ENCODE measurements around the gene ABCC10. TPM values are rescaled to one million over a fixed set of nuclear protein-coding genes. Genes with fewer than 3 reads are reported as not detected.

ABCC10 gene
- total RNA-seq, 6 experiments from 2014 or later: 5.8 to 10.7 (median 7.5) TPM

DNA sequence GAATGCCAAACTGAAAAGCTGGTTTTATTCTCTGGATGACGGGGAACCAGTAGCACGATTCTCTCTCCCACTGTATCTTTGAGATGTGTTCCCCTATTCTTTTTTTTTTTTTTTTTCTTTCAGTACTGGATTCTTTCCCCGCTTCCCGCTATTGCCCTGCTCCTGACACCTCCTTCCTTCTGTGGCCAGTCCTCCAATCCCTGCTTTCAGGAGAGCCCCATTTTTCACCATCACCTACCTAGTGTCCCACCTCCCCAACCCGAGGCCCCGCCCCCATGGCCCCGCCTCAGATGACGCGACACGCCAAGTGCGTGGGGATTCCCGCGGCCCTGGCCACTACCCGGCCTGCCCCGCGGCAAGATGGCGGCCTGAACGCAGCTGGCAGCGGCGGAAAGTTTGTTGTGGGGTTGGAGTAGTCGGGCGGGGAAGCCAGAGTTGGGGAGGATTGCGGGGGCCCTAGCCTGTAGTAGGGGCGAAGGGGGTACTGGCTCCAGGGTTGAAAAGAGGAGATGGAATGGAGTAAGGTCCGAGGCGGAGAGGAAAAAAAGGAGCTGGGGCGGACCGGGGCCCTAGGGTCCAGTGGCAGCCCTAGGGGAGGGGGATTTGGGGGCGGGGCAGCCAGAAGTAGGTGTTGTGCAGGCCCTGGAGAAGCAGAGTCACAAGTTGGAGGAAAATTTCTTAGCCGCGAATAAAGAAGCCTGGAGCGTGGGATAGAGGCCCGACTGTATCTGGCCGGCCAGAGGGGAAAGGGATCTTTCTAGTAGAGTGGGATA, 50.1 kb downstream of the ABCC10 start, which contains the start of gene TJAP1:
Gene TJAP1 (plus strand): TSS at position 336 of the 773 bp plus-strand sequence. CDS start 21,432 bp downstream, outside the sequence.
- 2% methylated on average over 34 of the region's 34 CpGs for WGBS (ENCODE audit: insufficient coverage, low coverage, low lambda C conversion rate, missing lambda C conversion rate)
- TF ChIP-seq POLR2A (IDR thresholded peaks at IDR 0.05): peak; percentile 72
- TF ChIP-seq, protein P1, sequence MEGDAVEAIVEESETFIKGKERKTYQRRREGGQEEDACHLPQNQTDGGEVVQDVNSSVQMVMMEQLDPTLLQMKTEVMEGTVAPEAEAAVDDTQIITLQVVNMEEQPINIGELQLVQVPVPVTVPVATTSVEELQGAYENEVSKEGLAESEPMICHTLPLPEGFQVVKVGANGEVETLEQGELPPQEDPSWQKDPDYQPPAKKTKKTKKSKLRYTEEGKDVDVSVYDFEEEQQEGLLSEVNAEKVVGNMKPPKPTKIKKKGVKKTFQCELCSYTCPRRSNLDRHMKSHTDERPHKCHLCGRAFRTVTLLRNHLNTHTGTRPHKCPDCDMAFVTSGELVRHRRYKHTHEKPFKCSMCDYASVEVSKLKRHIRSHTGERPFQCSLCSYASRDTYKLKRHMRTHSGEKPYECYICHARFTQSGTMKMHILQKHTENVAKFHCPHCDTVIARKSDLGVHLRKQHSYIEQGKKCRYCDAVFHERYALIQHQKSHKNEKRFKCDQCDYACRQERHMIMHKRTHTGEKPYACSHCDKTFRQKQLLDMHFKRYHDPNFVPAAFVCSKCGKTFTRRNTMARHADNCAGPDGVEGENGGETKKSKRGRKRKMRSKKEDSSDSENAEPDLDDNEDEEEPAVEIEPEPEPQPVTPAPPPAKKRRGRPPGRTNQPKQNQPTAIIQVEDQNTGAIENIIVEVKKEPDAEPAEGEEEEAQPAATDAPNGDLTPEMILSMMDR (IDR thresholded peaks at IDR 0.05): no peak
- peaks cover 0 to 30% (median 6%) of the 10 kb centered on the region in 4 donors for H3K4me1 ChIP-seq
- no peaks in the 10 kb centered on the region for H3K9me3 ChIP-seq
- intact Hi-C loops (cut with DNase I): no loop called here
- H3K27ac ChIP-seq: peak within 1 kb of the TSS; percentile 51 to 70 (median 64)
- DNase-seq (peak; percentile 94), ATAC-seq (peak; percentile 100)
- H3K27me3 ChIP-seq: no peaks in the 10 kb centered on the region
- peak within 1 kb of the TSS; percentile 67 to 76 (median 73) for H3K4me3 ChIP-seq
- H3K36me3 ChIP-seq: no peaks in the 10 kb centered on the region

DNA sequence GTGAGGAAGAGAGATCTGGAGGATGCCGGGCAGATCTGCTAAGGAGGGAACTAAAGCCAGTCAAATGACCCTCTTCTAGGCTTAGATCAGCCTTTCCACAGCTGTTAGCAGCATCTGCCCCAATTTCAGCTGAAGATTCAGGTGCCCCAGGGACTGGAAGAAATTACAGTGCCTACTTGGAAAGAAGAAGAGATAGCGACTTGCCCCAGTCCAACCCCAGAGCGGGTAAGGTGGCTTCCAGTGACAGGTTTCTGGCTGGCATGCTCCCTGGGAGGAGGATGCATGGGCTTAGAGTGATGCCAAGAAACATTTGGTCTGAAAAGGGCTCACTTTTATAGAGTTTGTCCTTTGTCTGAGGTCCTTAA, 50.6 kb downstream of the ABCC10 start:
- H3K4me1 ChIP-seq: peaks cover 0 to 30% (median 6%) of the 10 kb centered on the region in 4 donors
- TF ChIP-seq POLR2A (IDR thresholded peaks at IDR 0.05): no peak
- TF ChIP-seq, protein P1 (IDR thresholded peaks at IDR 0.05): no peak
- H3K27ac ChIP-seq: peak overlapping the region; percentile 51 to 70 (median 64)
- no peaks in the 10 kb centered on the region for H3K27me3 ChIP-seq
- no peak for DNase-seq
- 13% methylated on average over 3 of the region's 3 CpGs for WGBS (ENCODE audit: insufficient coverage, low coverage, low lambda C conversion rate, missing lambda C conversion rate)
- H3K4me3 ChIP-seq: peak overlapping the region; percentile 67 to 76 (median 73)
- ATAC-seq: no peak
- intact Hi-C loops (cut with DNase I): no loop called here
- H3K9me3 ChIP-seq: no peaks in the 10 kb centered on the region
- no peaks in the 10 kb centered on the region for H3K36me3 ChIP-seq

DNA sequence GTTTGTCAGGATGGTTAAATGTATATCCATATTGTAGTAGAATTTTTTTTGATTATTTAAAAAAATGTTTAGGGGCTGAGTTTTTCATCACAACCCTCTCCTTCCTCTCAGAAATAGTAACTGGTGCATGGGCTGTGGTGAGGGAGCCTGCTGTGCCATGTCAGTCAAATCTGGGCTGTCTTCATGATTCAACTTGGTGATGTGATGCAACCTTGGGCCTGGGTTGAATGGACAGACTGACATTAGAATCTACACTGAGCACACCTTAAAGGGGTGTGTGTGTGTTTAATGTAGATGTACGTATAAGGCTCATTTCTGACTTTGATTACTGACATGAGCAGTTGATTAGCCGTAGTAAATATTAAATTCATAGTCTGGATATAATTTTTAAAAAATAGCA, 53.7 kb downstream of the ABCC10 start:
- Histone ChIP-seq H3K4me3 (no peak overlapping the region), H3K4me1 (peaks cover 0 to 30% (median 6%) of the 10 kb centered on the region in 4 donors), H3K9me3 (no peaks in the 10 kb centered on the region), H3K27ac (no peak overlapping the region), H3K36me3 (no peaks in the 10 kb centered on the region), H3K27me3 (no peaks in the 10 kb centered on the region)
- no peak for TF ChIP-seq POLR2A (IDR thresholded peaks at IDR 0.05)
- TF ChIP-seq, protein P1 (IDR thresholded peaks at IDR 0.05): no peak
- WGBS (ENCODE audit: insufficient coverage, low coverage, low lambda C conversion rate, missing lambda C conversion rate): 78% methylated on average over 2 of the region's 2 CpGs
- intact Hi-C loops (cut with DNase I): no loop called here
- ATAC-seq (no peak), DNase-seq (no peak)

DNA sequence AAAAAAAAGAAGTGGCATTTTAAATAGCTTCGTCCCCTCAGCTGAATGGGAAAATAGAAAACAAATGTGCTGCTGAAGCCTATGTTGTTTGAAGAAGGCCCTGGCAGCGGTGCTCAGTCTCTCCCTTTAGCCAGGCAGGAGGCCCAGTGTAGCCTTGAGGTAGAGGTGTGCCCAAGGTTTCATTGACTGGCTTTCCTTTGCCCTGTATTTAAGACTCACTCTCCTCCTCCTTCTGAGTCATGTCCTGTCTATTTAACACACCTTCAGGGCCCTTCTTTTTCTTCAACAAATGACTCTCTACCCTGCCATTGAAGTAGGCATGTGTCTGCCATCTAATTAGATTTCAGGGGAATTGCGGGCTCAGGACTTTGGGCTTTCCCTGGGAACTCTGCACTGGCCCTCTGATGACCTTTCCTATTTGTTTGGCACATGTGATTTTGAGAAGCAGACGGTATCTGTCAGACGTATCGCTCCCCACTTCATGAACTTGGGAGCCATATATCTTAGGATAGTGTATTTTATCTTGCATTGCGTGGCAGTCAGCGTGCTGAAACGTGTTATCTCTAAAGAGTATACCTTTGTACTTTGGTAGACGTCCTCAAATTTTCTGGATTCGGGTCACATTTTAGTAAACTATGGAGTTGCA, 54.4 kb downstream of the ABCC10 start:
- H3K36me3 ChIP-seq: no peaks in the 10 kb centered on the region
- no peaks in the 10 kb centered on the region for H3K27me3 ChIP-seq
- no peak overlapping the region for H3K4me3 ChIP-seq
- no peak for TF ChIP-seq POLR2A (IDR thresholded peaks at IDR 0.05)
- TF ChIP-seq, protein P1 (IDR thresholded peaks at IDR 0.05): no peak
- intact Hi-C loops (cut with DNase I): no loop called here
- H3K4me1 ChIP-seq: peaks cover 0 to 30% (median 6%) of the 10 kb centered on the region in 4 donors
- DNase-seq (no peak), ATAC-seq (peak in 3 of 4 donors; percentile 19 to 35 (median 30))
- no peaks in the 10 kb centered on the region for H3K9me3 ChIP-seq
- no peak overlapping the region for H3K27ac ChIP-seq
- WGBS (ENCODE audit: insufficient coverage, low coverage, low lambda C conversion rate, missing lambda C conversion rate): 40% methylated on average over 11 of the region's 11 CpGs
